Uterus (tissue), 4 donors: ENCODE data around the gene RORC. TPM values are rescaled to one million over a fixed set of nuclear protein-coding genes. Genes with fewer than 3 reads are reported as not detected.

Source experiments
- DNase-seq, 2 donors: peaks; one replicate each; pipeline ENCODE4 v3.0.0-alpha.2; 2019 to 2020
- H3K27ac ChIP-seq, 2 donors: fragments of 200-600 bp; sonication (generic); 1 replicate in 1 of 2; 2 replicates in 1 of 2; pipeline ENCODE4 v1.5.1; 2016 to 2018
- H3K27me3 ChIP-seq, 2 donors: fragments of 200-600 bp; sonication (generic); one replicate each; pipeline ENCODE4 v1.5.1; 2018 to 2019; ENCODE audit warnings: control low read depth in 1 of 2
- H3K36me3 ChIP-seq, 2 donors: fragments of 200-600 bp; sonication (generic); one replicate each; pipeline ENCODE4 v1.5.1; 2019; ENCODE audit warnings: control low read depth in 1 of 2
- H3K4me1 ChIP-seq, 2 donors: fragments of 200-600 bp; sonication (generic); one replicate each; pipeline ENCODE4 v1.5.1; 2018 to 2019; ENCODE audit warnings: control low read depth in 1 of 2
- H3K4me3 ChIP-seq, 2 donors: fragments of 200-600 bp; sonication (generic); 1 replicate in 1 of 2; 2 replicates in 1 of 2; pipeline ENCODE4 v1.5.1; 2018 to 2019; ENCODE audit warnings: mild to moderate bottlenecking in 1 of 2
- H3K9me3 ChIP-seq, 2 donors: fragments of 200-600 bp; sonication (generic); one replicate each; pipeline ENCODE4 v1.5.1; 2019; ENCODE audit warnings: control low read depth in 1 of 2
- CTCF ChIP-seq, 4 experiments: fragments of 200-600 bp in 2 of 4; fragments of 450-650 bp in 2 of 4; sonication (generic) in 2 of 4; IDR thresholded peaks; one replicate each; pipeline ENCODE4 v1.5.1; 2016 to 2019; ENCODE audit warnings: antibody characterized with exemption in 4 of 4, mild to moderate bottlenecking in 2 of 4, moderate library complexity in 1 of 4
- POLR2A ChIP-seq, 2 donors: fragments of 450-650 bp; IDR thresholded peaks; one replicate each; pipeline ENCODE4 v1.6.1; 2016; ENCODE audit warnings: antibody characterized with exemption in 2 of 2, mild to moderate bottlenecking in 1 of 2, moderate library complexity in 1 of 2
- intact Hi-C: fragments of 100-400 bp; cut with DNase I; formaldehyde crosslinking; loops from one replicate; pipeline ENCODE4 v1.15.1; 2023; ENCODE audit warnings: low total_unique reads
- total RNA-seq, 4 donors: library from RNA; depleted of rRNA in 3 of 4; stranded (reverse); fragments of >200 nt in 3 of 4; gene quantifications; one replicate each; pipeline versions ENCODE4 v1.1.0 to v1.2.4, GENCODE V29; 2014 to 2023
- donor health status: DM: yes; HTN: yes; CAD: no.

The RORC gene
- total RNA-seq, 4 donors from 2014 or later = 0.51 to 4.8 (median 2.1) TPM

DNA sequence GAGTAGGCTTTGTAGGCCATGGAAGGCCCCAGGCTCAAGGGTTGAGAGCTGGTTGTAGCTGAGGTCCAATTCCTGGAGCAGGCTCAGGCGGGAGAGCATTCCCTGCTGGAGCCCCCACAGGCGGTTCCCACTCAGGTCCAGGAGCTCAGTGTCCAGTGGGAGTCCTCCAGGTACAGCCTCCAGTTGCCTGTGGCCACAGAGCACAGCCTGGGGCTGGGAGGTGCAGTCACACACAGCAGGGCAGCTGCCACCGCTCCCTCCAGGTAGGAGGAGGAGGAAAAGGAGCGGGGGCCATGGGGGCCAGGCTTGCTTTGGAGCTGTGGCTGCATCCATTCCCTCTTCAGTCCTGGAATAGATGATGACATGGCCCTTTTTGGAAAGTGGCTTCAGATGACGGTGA lies 29.2 kb downstream of the RORC start:
- no peak overlapping the region for H3K4me3 ChIP-seq
- H3K36me3 ChIP-seq = no peaks in the 10 kb centered on the region
- TF ChIP-seq POLR2A (IDR thresholded peaks at IDR 0.05) (no peak), CTCF (IDR thresholded peaks at IDR 0.05) (no peak)
- H3K27me3 ChIP-seq = no peaks in the 10 kb centered on the region
- no peaks in the 10 kb centered on the region for H3K9me3 ChIP-seq
- no peaks in the 10 kb centered on the region for H3K4me1 ChIP-seq
- H3K27ac ChIP-seq = no peak overlapping the region
- DNase-seq = no peak
- intact Hi-C loops = no loop called here

DNA sequence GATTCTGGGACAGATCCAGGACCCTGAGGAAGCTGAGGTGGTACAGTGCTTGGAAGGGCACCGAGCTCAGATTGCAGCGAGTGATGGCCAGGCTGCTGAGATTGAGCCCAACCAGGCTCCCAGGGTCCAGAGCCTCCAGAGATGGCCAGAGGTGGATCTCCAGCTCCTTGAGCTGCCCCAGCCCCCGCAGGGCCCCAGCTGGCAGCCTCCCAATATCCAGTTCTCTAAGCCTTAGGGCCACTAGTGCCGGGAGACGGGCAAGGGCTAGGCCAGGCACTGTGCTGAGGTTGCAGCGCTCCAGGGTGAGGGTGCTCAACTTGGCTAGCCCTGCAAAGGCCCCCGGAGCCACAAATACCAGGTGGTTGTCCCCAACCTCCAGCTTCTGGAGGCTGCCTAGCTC lies 29.8 kb downstream of the RORC start:
- Histone ChIP-seq H3K4me1 (no peaks in the 10 kb centered on the region), H3K27ac (no peak overlapping the region), H3K9me3 (no peaks in the 10 kb centered on the region), H3K27me3 (no peaks in the 10 kb centered on the region), H3K36me3 (no peaks in the 10 kb centered on the region), H3K4me3 (no peak overlapping the region)
- no peak for TF ChIP-seq CTCF (IDR thresholded peaks at IDR 0.05)
- no peak for TF ChIP-seq POLR2A (IDR thresholded peaks at IDR 0.05)
- intact Hi-C loops = no loop called here
- DNase-seq = no peak

DNA sequence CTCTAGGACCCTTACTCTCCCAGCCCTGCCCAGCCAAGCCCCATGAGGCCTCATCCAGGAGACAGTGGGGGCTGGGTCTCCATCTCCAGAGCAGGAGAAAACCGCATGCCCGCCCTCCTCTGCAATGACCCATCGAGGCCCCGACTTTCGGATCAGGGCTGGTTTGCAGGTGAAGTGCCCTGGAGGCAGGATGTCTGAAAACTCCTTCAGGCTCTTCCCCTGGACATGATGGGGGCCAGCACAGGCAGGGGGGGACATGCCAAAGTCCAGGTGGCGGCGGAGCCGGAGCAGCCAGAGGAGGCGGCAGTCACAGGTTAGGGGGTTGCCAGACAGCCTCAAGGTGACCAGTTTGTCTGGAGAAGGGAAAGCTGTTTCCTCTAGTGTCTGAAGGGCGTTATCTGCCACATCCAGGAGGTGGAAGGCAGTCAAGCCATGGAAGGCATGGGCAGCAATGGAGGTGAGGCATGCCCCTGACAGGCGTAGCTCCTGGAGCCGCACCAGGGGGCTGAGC lies 30.2 kb downstream of the RORC start:
- H3K9me3 ChIP-seq = no peaks in the 10 kb centered on the region
- no peaks in the 10 kb centered on the region for H3K27me3 ChIP-seq
- no peak overlapping the region for H3K27ac ChIP-seq
- no peak for DNase-seq
- TF ChIP-seq CTCF (IDR thresholded peaks at IDR 0.05) (no peak), POLR2A (IDR thresholded peaks at IDR 0.05) (no peak)
- no peaks in the 10 kb centered on the region for H3K4me1 ChIP-seq
- H3K36me3 ChIP-seq = no peaks in the 10 kb centered on the region
- no peak overlapping the region for H3K4me3 ChIP-seq
- intact Hi-C loops = no loop called here

- H3K36me3 ChIP-seq = no peaks in the 10 kb centered on the region
- H3K27me3 ChIP-seq = no peaks in the 10 kb centered on the region
- H3K9me3 ChIP-seq = no peaks in the 10 kb centered on the region
- TF ChIP-seq POLR2A (IDR thresholded peaks at IDR 0.05) = no peak
- TF ChIP-seq CTCF (IDR thresholded peaks at IDR 0.05) = no peak
- H3K27ac ChIP-seq = no peak overlapping the region
- no peaks in the 10 kb centered on the region for H3K4me1 ChIP-seq
- H3K4me3 ChIP-seq = no peak overlapping the region
- intact Hi-C loops = no loop called here
- DNase-seq = no peak
These were observed 30.8 kb downstream of the RORC start for GRCh38 chr1:151800830-151801229.

DNA sequence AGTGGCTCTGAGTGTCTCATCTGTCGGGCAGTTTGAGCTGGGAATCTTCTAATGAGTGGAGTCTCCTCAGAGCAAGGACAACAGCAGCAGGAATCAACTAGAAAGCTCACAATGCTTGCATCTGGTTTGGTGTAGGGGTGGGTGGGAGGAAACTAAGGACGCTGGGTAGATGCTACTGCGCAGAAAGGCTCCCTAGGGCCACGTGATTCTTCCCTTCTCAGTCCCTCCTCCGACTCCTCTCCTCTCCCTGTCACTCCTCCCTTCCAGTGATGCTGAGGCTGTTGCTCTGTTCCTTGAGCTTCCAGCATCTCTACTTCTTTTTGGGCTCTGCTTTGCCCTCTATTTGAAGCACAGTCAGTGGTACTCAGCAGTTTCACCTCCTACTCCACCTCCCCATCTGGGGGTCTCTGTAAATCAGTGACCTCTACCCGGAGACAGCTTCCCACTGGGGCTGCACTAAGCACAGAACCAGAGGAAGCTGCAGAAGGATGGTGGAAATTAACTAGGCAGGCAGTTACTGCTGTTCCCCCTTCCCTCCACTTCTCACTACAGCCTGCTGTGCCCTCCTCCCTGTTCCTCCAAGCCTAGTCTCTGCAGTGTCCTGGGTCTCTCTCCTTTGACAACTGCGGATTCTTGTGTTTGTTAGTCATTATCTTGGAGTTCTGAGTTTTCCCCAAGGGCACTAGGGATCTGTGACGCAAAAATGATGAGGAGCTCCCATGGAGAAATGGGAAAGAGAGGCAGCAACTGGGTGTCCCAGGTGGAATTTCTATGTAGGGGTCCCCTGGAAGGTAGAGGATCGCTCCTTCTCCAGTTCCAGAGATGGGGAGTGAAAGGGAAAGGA lies 32.2 kb downstream of the RORC start:
- intact Hi-C loops = no loop called here
- Histone ChIP-seq H3K27me3 (no peaks in the 10 kb centered on the region), H3K27ac (no peak overlapping the region), H3K9me3 (no peaks in the 10 kb centered on the region), H3K36me3 (no peaks in the 10 kb centered on the region), H3K4me3 (no peak overlapping the region), H3K4me1 (no peaks in the 10 kb centered on the region)
- TF ChIP-seq POLR2A (IDR thresholded peaks at IDR 0.05) (no peak), CTCF (IDR thresholded peaks at IDR 0.05) (no peak)
- no peak for DNase-seq
